Left lung (tissue), 10 donors: ENCODE results near the gene MIGA1. TPM values are rescaled to one million over a fixed set of nuclear protein-coding genes. Genes with fewer than 3 reads are reported as not detected.

Source experiments
- ATAC-seq: fragments of 200-7000 bp; cut with Tn5 transposase; one replicate; pipeline ENCODE4 v1.9.1; 2020; ENCODE audit warnings: moderate library complexity
- DNase-seq, 4 donors: peaks; one replicate each; pipeline ENCODE4 v3.0.0-alpha.2; 2013 to 2020
- H3K27ac ChIP-seq, 2 donors: fragments of 200-600 bp; sonication (generic) in 1 of 2; one replicate each; pipeline versions ENCODE4 v1.5.0 to v1.8.0; 2020 to 2021
- H3K27me3 ChIP-seq, 2 donors: fragments of 200-600 bp; sonication (generic) in 1 of 2; one replicate each; pipeline versions ENCODE4 v1.5.0 to v1.8.0; 2020 to 2021
- H3K36me3 ChIP-seq, 2 donors: fragments of 200-600 bp; sonication (generic) in 1 of 2; one replicate each; pipeline versions ENCODE4 v1.5.0 to v1.8.0; 2020 to 2021
- H3K4me1 ChIP-seq, 2 donors: fragments of 200-600 bp; one replicate each; pipeline ENCODE4 v1.8.0; 2021
- H3K4me3 ChIP-seq, 2 donors: fragments of 200-600 bp; sonication (generic) in 1 of 2; one replicate each; pipeline versions ENCODE4 v1.5.0 to v1.8.0; 2020 to 2021; ENCODE audit warnings: mild to moderate bottlenecking in 1 of 2
- H3K9me3 ChIP-seq, 2 donors: fragments of 200-600 bp; sonication (generic) in 1 of 2; one replicate each; pipeline versions ENCODE4 v1.5.0 to v1.8.0; 2020 to 2021
- intact Hi-C, 2 donors: fragments of 100-400 bp; cut with DNase I; formaldehyde crosslinking; loops; one replicate each; pipeline versions ENCODE4 v1.11.2 to v1.14.2; 2022
- polyA plus RNA-seq, 6 donors: library from polyadenylated mRNA; unstranded; fragments of 120-200 nt; gene quantifications; one replicate each; pipeline ENCODE4 v1.2.1, GENCODE V29; 2013; ENCODE audit not compliant: insufficient read length in 6 of 6
- total RNA-seq, 2 donors: library from RNA; stranded (reverse); fragmentation: NEBNext Ultra II Directional; extraction: Animal tissue kit (Norgen Biotek cat#: 25700); gene quantifications; one replicate each; pipeline ENCODE4 v1.2.1, GENCODE V29; 2021
- TF ChIP-seq, protein P1 (sequence below), 2 donors: fragments of 200-600 bp; sonication (generic) in 1 of 2; IDR thresholded peaks; one replicate each; pipeline versions ENCODE4 v1.5.0 to v1.8.0; 2021; ENCODE audit warnings: antibody characterized with exemption in 2 of 2
- donor health status: DM: no; HTN: yes; CAD: no.
- donor health status: DM: no; HTN: no; CAD: no.

MIGA1 gene
- total and polyA plus RNA-seq, 8 donors, result 15.5 to 20.5 (median 18.6) TPM

DNA sequence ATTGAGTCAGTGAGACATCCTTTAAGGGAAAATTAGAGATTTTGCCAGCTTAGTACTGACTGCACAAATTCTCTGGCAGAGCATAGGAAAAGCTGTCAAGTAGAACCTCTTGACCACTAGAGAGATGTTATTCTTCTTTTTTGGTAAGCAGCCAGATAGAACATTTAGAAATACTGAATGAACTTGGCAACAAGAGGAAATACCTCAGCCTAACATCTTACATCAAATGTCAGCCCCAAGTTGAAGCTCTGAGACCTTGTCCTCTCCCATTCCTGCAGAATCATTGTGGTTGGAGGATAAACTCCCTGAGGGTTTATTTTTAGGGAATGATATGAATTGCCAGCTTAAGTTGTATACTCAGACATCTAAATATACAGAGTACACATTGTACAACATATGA is 53.5 kb downstream of the MIGA1 start:
- Histone ChIP-seq H3K4me1 (peaks cover 21 to 44% of the 10 kb centered on the region in 2 donors), H3K4me3 (no peak overlapping the region), H3K27ac (peak overlapping the region; percentile 69 to 81), H3K9me3 (no peaks in the 10 kb centered on the region), H3K27me3 (no peaks in the 10 kb centered on the region), H3K36me3 (no peaks in the 10 kb centered on the region)
- intact Hi-C loops, result no loop called here
- peak; percentile 76 for ATAC-seq
- peak in 2 of 4 donors; percentile 77 for DNase-seq
- TF ChIP-seq, protein P1, sequence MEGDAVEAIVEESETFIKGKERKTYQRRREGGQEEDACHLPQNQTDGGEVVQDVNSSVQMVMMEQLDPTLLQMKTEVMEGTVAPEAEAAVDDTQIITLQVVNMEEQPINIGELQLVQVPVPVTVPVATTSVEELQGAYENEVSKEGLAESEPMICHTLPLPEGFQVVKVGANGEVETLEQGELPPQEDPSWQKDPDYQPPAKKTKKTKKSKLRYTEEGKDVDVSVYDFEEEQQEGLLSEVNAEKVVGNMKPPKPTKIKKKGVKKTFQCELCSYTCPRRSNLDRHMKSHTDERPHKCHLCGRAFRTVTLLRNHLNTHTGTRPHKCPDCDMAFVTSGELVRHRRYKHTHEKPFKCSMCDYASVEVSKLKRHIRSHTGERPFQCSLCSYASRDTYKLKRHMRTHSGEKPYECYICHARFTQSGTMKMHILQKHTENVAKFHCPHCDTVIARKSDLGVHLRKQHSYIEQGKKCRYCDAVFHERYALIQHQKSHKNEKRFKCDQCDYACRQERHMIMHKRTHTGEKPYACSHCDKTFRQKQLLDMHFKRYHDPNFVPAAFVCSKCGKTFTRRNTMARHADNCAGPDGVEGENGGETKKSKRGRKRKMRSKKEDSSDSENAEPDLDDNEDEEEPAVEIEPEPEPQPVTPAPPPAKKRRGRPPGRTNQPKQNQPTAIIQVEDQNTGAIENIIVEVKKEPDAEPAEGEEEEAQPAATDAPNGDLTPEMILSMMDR (IDR thresholded peaks at IDR 0.05), result no peak

DNA sequence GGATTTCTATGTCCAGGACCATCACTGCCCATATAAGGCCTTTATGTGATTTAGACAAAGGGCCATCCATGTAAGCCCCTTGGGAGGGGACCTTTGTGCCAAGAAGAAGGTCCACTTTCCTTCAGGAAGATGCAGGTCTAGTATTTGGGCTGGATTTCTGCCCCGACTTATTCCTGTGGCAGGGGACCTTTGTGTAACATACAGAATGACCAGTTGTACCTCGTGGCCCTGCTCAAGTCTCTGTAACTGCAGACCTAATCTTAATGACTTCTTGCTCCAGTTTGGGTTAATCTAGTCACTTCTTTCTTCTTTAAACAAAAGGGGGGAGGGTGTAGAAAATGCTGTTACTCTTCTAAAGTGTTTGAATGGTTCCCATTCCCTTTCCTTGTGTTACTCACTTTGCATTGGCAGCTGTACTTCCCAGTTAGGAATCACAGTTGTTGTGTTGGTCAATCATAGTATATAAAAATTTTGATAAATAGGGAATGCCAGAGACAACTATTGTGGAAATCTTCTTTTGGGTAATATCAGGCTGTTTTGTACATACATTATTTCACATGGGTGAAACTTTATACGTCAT is 54.2 kb downstream of the MIGA1 start:
- peaks cover 21 to 44% of the 10 kb centered on the region in 2 donors for H3K4me1 ChIP-seq
- TF ChIP-seq, protein P1 (IDR thresholded peaks at IDR 0.05), result no peak
- H3K4me3 ChIP-seq, result no peak overlapping the region
- H3K9me3 ChIP-seq, result no peaks in the 10 kb centered on the region
- DNase-seq, result no peak
- H3K27ac ChIP-seq, result peak overlapping the region; percentile 69 to 81
- no peaks in the 10 kb centered on the region for H3K27me3 ChIP-seq
- intact Hi-C loops, result no loop called here
- no peaks in the 10 kb centered on the region for H3K36me3 ChIP-seq
- ATAC-seq, result no peak

GRCh38 chr1:77834771-77835334 is 55.4 kb downstream of the MIGA1 start:
- DNase-seq, result peak in 2 of 4 donors; percentile 76 to 87
- Histone ChIP-seq H3K27ac (peak overlapping the region; percentile 4 to 81), H3K36me3 (peaks cover 0 to 7% of the 10 kb centered on the region in 2 donors), H3K9me3 (no peaks in the 10 kb centered on the region), H3K4me1 (peaks cover 21 to 44% of the 10 kb centered on the region in 2 donors), H3K27me3 (no peaks in the 10 kb centered on the region), H3K4me3 (no peak overlapping the region)
- intact Hi-C loops, result no loop called here
- TF ChIP-seq, protein P1 (IDR thresholded peaks at IDR 0.05), result no peak
- ATAC-seq, result peak; percentile 22

- no peak for DNase-seq
- intact Hi-C loops, result no loop called here
- Histone ChIP-seq H3K9me3 (no peaks in the 10 kb centered on the region), H3K36me3 (peaks cover 0 to 28% of the 10 kb centered on the region in 2 donors), H3K27ac (no peak overlapping the region), H3K4me1 (peaks cover 4 to 5% of the 10 kb centered on the region in 2 donors), H3K4me3 (no peak overlapping the region), H3K27me3 (no peaks in the 10 kb centered on the region)
- no peak for ATAC-seq
- TF ChIP-seq, protein P1 (IDR thresholded peaks at IDR 0.05), result no peak
These were observed 62.1 kb downstream of the MIGA1 start for GRCh38 chr1:77841574-77841973.

- Histone ChIP-seq H3K4me3 (no peak overlapping the region), H3K36me3 (peaks cover 0 to 19% of the 10 kb centered on the region in 2 donors), H3K4me1 (no peaks in the 10 kb centered on the region), H3K27ac (no peak overlapping the region), H3K27me3 (no peaks in the 10 kb centered on the region), H3K9me3 (no peaks in the 10 kb centered on the region)
- DNase-seq (no peak), ATAC-seq (no peak)
- intact Hi-C loops, result no loop called here
- TF ChIP-seq, protein P1 (IDR thresholded peaks at IDR 0.05), result no peak
These were observed 66.5 kb downstream of the MIGA1 start for GRCh38 chr1:77845951-77846350.
